NOMO-1 treated with DMSO at 0.1 percent for 48 hours (cell line): ENCODE results near the gene NTRK2.

ENCODE experiments used
- DNase-seq: peaks from one replicate; lab custom pipeline; 2025; ENCODE audit not compliant: unreplicated experiment; lab: John Stamatoyannopoulos, UW

NTRK2 gene

GRCh38 chr9:84669288-84670137 is at the start of gene NTRK2:
NTRK2 (plus strand) TSS chr9:84669729; CDS start chr9:84670749, 1,020 bp downstream.
- no peak for DNase-seq

GRCh38 chr9:84620338-84620737 is 49.2 kb upstream of the NTRK2 start:
- DNase-seq = no peak

- no peak for DNase-seq
Observed at GRCh38 chr9:84621811-84622210, 47.7 kb upstream of the NTRK2 start.

- no peak for DNase-seq
Observed at GRCh38 chr9:84622981-84623380, 46.5 kb upstream of the NTRK2 start.

- no peak for DNase-seq
Observed at GRCh38 chr9:84636436-84636835, 33.1 kb upstream of the NTRK2 start.

GRCh38 chr9:84642553-84643141 is 26.9 kb upstream of the NTRK2 start:
- DNase-seq = no peak

GRCh38 chr9:84647699-84648098 is 21.8 kb upstream of the NTRK2 start:
- DNase-seq = no peak

- no peak for DNase-seq
Observed at GRCh38 chr9:84652496-84653120, 16.9 kb upstream of the NTRK2 start.

GRCh38 chr9:84655447-84655846 is 14.1 kb upstream of the NTRK2 start:
- peak; percentile 37 for DNase-seq

GRCh38 chr9:84659313-84659712 is 10.2 kb upstream of the NTRK2 start:
- no peak for DNase-seq

GRCh38 chr9:84659773-84660172 is 9.8 kb upstream of the NTRK2 start:
- DNase-seq = no peak

- DNase-seq = no peak
Observed at GRCh38 chr9:84667571-84668195, 1.8 kb upstream of the NTRK2 start.

- DNase-seq = peak; percentile 41
Observed at GRCh38 chr9:84668196-84669012, 1.1 kb upstream of the NTRK2 start.

- DNase-seq = no peak
Observed at GRCh38 chr9:84669013-84669287, 579 bp upstream of the NTRK2 start.

- no peak for DNase-seq
Observed at GRCh38 chr9:84670138-84671041, 861 bp downstream of the NTRK2 start.

GRCh38 chr9:84671586-84672521 is 2.3 kb downstream of the NTRK2 start:
- no peak for DNase-seq

GRCh38 chr9:84673806-84674205 is 4.3 kb downstream of the NTRK2 start:
- no peak for DNase-seq

- DNase-seq = no peak
Observed at GRCh38 chr9:84677080-84677479, 7.6 kb downstream of the NTRK2 start.

GRCh38 chr9:84679571-84679970 is 10.0 kb downstream of the NTRK2 start:
- DNase-seq = no peak
